Ishikawa (cell line): ENCODE data around the gene SALL3.

Experiments
- CEBPB ChIP-seq: IDR thresholded peaks from 2 replicates; pipeline ENCODE4 v1.6.1; 2012
- CREB1 ChIP-seq: IDR thresholded peaks from 2 replicates; pipeline ENCODE4 v1.6.1; 2012; ENCODE audit warnings: low read depth
- EGR1 ChIP-seq: IDR thresholded peaks from 2 replicates; pipeline ENCODE4 v1.6.1; 2012
- EP300 ChIP-seq: IDR thresholded peaks from 2 replicates; pipeline ENCODE4 v1.6.1; 2012; ENCODE audit warnings: borderline replicate concordance
- FOXM1 ChIP-seq: IDR thresholded peaks from 2 replicates; pipeline ENCODE4 v1.6.1; 2012; ENCODE audit warnings: low read depth, borderline replicate concordance
- MAX ChIP-seq: IDR thresholded peaks from 2 replicates; pipeline ENCODE4 v1.6.1; 2012
- NFIC ChIP-seq: IDR thresholded peaks from 2 replicates; pipeline ENCODE4 v1.6.1; 2012
- RAD21 ChIP-seq: IDR thresholded peaks from 2 replicates; pipeline ENCODE4 v1.6.1; 2012; ENCODE audit warnings: low read depth
- REST ChIP-seq: IDR thresholded peaks from 2 replicates; pipeline ENCODE4 v1.6.1; 2012; ENCODE audit warnings: low read depth, mild to moderate bottlenecking
- TAF1 ChIP-seq: IDR thresholded peaks from 2 replicates; pipeline ENCODE4 v1.6.1; 2012; ENCODE audit warnings: low read depth, mild to moderate bottlenecking
- TCF12 ChIP-seq: IDR thresholded peaks from 2 replicates; pipeline ENCODE4 v1.6.1; 2012; ENCODE audit warnings: low read depth
- TEAD4 ChIP-seq: IDR thresholded peaks from 2 replicates; pipeline ENCODE4 v1.6.1; 2012
- USF1 ChIP-seq: IDR thresholded peaks from 2 replicates; pipeline ENCODE4 v1.6.1; 2012
- YY1 ChIP-seq: IDR thresholded peaks from 2 replicates; pipeline ENCODE4 v1.6.1; 2012; ENCODE audit warnings: low read depth
- ZBTB7A ChIP-seq: IDR thresholded peaks from 2 replicates; pipeline ENCODE4 v1.6.1; 2012; ENCODE audit warnings: low read depth

The SALL3 gene

GRCh38 chr18:78979056-78979729 is 425 bp upstream of the SALL3 start:
- TF ChIP-seq YY1 (no peak), FOXM1 (no peak), CEBPB (no peak), EP300 (no peak), MAX (no peak), ZBTB7A (no peak), TEAD4 (no peak), NFIC (no peak), TAF1 (no peak)

GRCh38 chr18:78980279-78980771 is 707 bp downstream of the SALL3 start:
- no peak for TF ChIP-seq RAD21
- TF ChIP-seq EGR1, result no peak
- no peak for TF ChIP-seq NFIC
- no peak for TF ChIP-seq USF1
- TF ChIP-seq REST, result no peak
- no peak for TF ChIP-seq MAX
- TF ChIP-seq EP300, result no peak
- TF ChIP-seq ZBTB7A, result no peak
- TF ChIP-seq FOXM1, result no peak
- no peak for TF ChIP-seq TAF1
- TF ChIP-seq TCF12, result no peak
- no peak for TF ChIP-seq YY1
- no peak for TF ChIP-seq TEAD4

GRCh38 chr18:78980777-78981380 is 1.3 kb downstream of the SALL3 start:
- TF ChIP-seq TEAD4 (no peak), YY1 (no peak), TCF12 (no peak), RAD21 (no peak), EP300 (no peak), CREB1 (no peak), EGR1 (no peak), REST (no peak), NFIC (no peak), ZBTB7A (no peak), TAF1 (no peak), USF1 (no peak), MAX (no peak), CEBPB (no peak), FOXM1 (no peak)

GRCh38 chr18:78981394-78981831 is 1.8 kb downstream of the SALL3 start:
- TF ChIP-seq NFIC (no peak), TCF12 (no peak), YY1 (no peak), EP300 (no peak), ZBTB7A (no peak), USF1 (no peak), TEAD4 (no peak), EGR1 (no peak), CEBPB (no peak), RAD21 (no peak), TAF1 (no peak), MAX (no peak), CREB1 (no peak)
